HL-60 (cell line): ENCODE data around the gene HLA-DRB1.
"Not testable (repeated sequence)": the region's sequence is repeated elsewhere in the genome, so short reads cannot be mapped to it uniquely, and the experiment has no call there.

Experiments
- DNase-seq, 2 experiments: peaks; one replicate each; pipeline ENCODE4 v3.0.0-alpha.2; 2010 to 2020; ENCODE audit warnings: low read depth in 1 of 2, low spot score in 1 of 2
- H3K27ac ChIP-seq: fragments of 250-450 bp; sonication (Bioruptor Pico); replicated peaks from 2 replicates; pipeline ENCODE4 v1.5.1; 2020; ENCODE audit warnings: mild to moderate bottlenecking, moderate library complexity
- H3K27me3 ChIP-seq: fragments of 250-450 bp; sonication (Bioruptor Pico); 2 replicates; pipeline ENCODE4 v1.5.1; 2021; ENCODE audit warnings: mild to moderate bottlenecking, moderate library complexity; ENCODE audit not compliant: insufficient read depth, poor library complexity, severe bottlenecking
- H3K4me3 ChIP-seq: replicated peaks from 2 replicates; pipeline ENCODE4 v1.5.1; 2011; ENCODE audit warnings: mild to moderate bottlenecking, control low read depth, low read length; ENCODE audit not compliant: insufficient read depth
- GABPA ChIP-seq: IDR thresholded peaks from 2 replicates; pipeline ENCODE4 v1.6.1; 2012; ENCODE audit warnings: low read depth
- POLR2AphosphoS5 ChIP-seq: IDR thresholded peaks from 2 replicates; pipeline ENCODE4 v1.6.1; 2012; ENCODE audit warnings: low read depth
- SPI1 ChIP-seq: IDR thresholded peaks from 2 replicates; pipeline ENCODE4 v1.6.1; 2012; ENCODE audit warnings: low read depth, mild to moderate bottlenecking, borderline replicate concordance
- TF ChIP-seq, protein P1 (sequence below): IDR thresholded peaks from 2 replicates; pipeline ENCODE4 v1.6.1; 2012; ENCODE audit warnings: low read depth; ENCODE audit not compliant: insufficient replicate concordance
- TF ChIP-seq, protein P2 (sequence below): IDR thresholded peaks from one replicate; pipeline ENCODE4 v1.5.1; 2011; ENCODE audit warnings: low read length, control low read depth, inconsistent platforms; ENCODE audit not compliant: insufficient read depth

HLA-DRB1 gene

DNA sequence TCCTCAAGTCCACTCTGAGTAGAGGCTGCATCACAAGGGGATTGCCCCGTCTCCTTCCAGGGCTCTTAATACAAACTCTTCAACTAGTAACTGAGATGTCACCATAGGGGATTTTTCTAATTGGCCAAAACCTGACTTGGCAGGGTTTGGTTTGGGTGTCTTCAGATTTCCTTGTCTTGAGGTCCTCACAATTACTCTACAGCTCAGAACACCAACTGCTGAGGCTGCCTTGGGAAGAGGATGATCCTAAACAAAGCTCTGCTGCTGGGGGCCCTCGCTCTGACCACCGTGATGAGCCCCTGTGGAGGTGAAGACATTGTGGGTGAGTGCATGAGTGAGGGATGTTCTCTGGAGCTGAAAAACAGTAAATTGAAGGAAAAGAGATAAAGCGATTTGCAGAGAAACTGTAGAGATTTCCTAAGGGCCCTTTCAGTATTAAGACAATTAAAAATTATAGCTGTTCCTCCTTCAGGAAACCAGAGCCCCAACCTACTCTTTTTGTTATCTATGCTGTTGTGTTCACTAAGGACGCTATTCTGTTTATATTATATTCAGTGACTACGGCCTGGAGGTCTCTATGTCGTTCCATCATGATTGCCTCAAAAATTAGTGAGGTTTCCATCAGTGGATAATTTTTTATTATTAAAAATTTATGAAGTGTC lies 47.7 kb upstream of the HLA-DRB1 start, which contains the start of gene HLA-DQA1:
Gene HLA-DQA1 (plus strand): TSS at position 188 of the 662 bp plus-strand sequence. CDS start 53 bp downstream, at position 241.
- H3K27ac ChIP-seq = no peak within 1 kb of the TSS
- no peaks in the 10 kb centered on the region for H3K27me3 ChIP-seq
- TF ChIP-seq, protein P1, sequence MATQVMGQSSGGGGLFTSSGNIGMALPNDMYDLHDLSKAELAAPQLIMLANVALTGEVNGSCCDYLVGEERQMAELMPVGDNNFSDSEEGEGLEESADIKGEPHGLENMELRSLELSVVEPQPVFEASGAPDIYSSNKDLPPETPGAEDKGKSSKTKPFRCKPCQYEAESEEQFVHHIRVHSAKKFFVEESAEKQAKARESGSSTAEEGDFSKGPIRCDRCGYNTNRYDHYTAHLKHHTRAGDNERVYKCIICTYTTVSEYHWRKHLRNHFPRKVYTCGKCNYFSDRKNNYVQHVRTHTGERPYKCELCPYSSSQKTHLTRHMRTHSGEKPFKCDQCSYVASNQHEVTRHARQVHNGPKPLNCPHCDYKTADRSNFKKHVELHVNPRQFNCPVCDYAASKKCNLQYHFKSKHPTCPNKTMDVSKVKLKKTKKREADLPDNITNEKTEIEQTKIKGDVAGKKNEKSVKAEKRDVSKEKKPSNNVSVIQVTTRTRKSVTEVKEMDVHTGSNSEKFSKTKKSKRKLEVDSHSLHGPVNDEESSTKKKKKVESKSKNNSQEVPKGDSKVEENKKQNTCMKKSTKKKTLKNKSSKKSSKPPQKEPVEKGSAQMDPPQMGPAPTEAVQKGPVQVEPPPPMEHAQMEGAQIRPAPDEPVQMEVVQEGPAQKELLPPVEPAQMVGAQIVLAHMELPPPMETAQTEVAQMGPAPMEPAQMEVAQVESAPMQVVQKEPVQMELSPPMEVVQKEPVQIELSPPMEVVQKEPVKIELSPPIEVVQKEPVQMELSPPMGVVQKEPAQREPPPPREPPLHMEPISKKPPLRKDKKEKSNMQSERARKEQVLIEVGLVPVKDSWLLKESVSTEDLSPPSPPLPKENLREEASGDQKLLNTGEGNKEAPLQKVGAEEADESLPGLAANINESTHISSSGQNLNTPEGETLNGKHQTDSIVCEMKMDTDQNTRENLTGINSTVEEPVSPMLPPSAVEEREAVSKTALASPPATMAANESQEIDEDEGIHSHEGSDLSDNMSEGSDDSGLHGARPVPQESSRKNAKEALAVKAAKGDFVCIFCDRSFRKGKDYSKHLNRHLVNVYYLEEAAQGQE = no peak
- TF ChIP-seq, protein P2, sequence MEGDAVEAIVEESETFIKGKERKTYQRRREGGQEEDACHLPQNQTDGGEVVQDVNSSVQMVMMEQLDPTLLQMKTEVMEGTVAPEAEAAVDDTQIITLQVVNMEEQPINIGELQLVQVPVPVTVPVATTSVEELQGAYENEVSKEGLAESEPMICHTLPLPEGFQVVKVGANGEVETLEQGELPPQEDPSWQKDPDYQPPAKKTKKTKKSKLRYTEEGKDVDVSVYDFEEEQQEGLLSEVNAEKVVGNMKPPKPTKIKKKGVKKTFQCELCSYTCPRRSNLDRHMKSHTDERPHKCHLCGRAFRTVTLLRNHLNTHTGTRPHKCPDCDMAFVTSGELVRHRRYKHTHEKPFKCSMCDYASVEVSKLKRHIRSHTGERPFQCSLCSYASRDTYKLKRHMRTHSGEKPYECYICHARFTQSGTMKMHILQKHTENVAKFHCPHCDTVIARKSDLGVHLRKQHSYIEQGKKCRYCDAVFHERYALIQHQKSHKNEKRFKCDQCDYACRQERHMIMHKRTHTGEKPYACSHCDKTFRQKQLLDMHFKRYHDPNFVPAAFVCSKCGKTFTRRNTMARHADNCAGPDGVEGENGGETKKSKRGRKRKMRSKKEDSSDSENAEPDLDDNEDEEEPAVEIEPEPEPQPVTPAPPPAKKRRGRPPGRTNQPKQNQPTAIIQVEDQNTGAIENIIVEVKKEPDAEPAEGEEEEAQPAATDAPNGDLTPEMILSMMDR = no peak
- TF ChIP-seq POLR2AphosphoS5 (no peak), GABPA (no peak), SPI1 (no peak)
- no peak within 1 kb of the TSS for H3K4me3 ChIP-seq
- DNase-seq = no peak

DNA sequence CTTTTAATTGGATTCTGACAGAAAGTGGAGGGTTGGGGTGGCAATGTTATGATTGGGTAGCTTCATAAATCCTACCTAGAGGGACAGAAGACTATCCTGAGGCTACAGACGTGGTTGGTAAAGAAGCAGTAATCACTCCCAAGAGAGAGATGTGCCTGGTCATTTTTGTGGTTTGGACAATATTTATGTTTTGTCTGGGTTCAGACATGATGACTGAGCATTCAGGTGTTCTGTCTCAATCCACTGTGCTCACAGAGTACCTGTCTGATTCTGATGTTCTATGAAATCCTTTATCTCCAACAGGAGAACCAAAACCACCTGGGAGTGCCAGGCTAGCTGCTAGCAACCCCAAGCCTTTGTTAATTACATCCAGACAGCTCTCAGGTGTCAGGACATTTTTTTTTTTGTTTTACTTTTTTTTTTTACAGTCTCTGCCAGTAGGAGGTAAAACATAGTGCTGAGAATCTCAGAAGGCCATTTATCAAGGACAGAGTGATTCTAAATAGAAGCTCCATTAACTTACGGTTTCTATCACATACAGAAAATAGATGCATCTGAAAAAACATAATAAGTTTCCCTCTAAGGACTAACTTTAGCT lies 46.0 kb upstream of the HLA-DRB1 start:
- TF ChIP-seq, protein P2 = no peak
- TF ChIP-seq, protein P1 = no peak
- TF ChIP-seq SPI1 (no peak), POLR2AphosphoS5 (no peak), GABPA (no peak)
- no peak overlapping the region for H3K27ac ChIP-seq
- no peak overlapping the region for H3K4me3 ChIP-seq
- peaks cover 2% of the 10 kb centered on the region for H3K27me3 ChIP-seq
- DNase-seq = no peak

DNA sequence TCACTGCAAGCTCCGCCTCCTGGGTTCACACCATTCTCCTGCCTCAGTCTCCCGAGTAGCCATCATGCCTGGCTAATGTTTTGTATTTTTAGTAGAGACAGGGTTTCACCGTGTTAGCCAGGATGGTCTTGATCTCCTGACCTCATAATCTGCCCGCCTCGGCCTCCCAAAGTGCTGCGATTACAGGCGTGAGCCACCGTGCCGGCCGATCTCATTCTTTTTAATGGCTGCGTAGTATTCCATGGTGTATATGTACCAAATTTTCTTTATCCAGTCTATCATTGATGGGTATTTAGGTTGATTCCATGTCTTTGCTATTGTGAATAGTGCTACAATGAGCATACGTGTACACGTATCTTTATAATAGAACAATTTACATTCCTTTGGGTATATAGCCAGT lies 40.1 kb upstream of the HLA-DRB1 start:
- H3K27ac ChIP-seq, DNase-seq, H3K27me3 ChIP-seq, H3K4me3 ChIP-seq: not testable (repeated sequence)

DNA sequence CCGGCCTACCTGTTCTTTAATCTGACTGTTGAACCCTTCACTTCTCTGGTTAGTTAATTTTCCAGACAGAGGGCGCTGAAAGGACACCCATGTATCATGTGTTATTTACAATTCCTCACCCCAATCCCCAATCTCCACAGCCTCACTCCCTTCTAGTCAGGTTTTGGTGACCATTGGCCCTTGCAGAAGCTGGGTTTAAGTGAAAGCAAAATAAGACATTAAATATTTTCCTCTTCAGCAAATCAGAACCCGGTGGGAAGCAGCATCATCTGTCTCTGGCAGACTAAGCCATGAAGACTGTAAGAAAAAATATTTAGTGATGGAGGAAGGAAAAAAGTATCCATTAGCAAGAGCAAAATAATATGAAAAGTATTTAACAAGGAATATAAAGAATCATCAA lies 38.2 kb upstream of the HLA-DRB1 start:
- Histone ChIP-seq H3K27me3 (peaks cover 2% of the 10 kb centered on the region), H3K4me3 (no peak overlapping the region), H3K27ac (no peak overlapping the region)
- TF ChIP-seq SPI1 (no peak), POLR2AphosphoS5 (no peak), GABPA (no peak)
- TF ChIP-seq, protein P1 = no peak
- TF ChIP-seq, protein P2 = no peak
- DNase-seq = peak in 1 of 2 experiments; percentile 10
